Panc1 (cell line): ENCODE data around the gene JPH3. TPM values are rescaled to one million over a fixed set of nuclear protein-coding genes. Genes with fewer than 3 reads are reported as not detected.

Source experiments
- ATAC-seq: fragments of 200-7000 bp; cut with Tn5 transposase; 2 replicates; pipeline ENCODE4 v1.9.1; 2020; ENCODE audit warnings: mild to moderate bottlenecking, moderate library complexity
- BruUV-seq: library from RNA; stranded (reverse); fragments of 400-500 nt; replicated peaks from 2 replicates; lab custom pipeline; 2021; lab: Mats Ljungman, UMichigan
- CTCF ChIA-PET: fragments of 300-600 bp; sonication (Branson Sonifier 250); formaldehyde crosslinking; loops from one replicate; lab custom pipeline; 2022; ENCODE audit warnings: antibody characterized with exemption; lab: Charles Lee
- POLR2A ChIA-PET: fragments of 300-600 bp; sonication (Branson Sonifier 250); formaldehyde crosslinking; loops from one replicate; lab custom pipeline; 2022; ENCODE audit warnings: antibody characterized with exemption; lab: Charles Lee
- DNase-seq: peaks from one replicate; pipeline ENCODE4 v3.0.0-alpha.2; 2010; ENCODE audit warnings: low read depth, low spot score
- H3K27ac ChIP-seq: 2 replicates; pipeline ENCODE4 v1.5.1; 2011; ENCODE audit warnings: mild to moderate bottlenecking, low read length, inconsistent platforms
- H3K27me3 ChIP-seq: fragments of 200-500 bp; sonication (Bioruptor generic); 2 replicates; pipeline ENCODE4 v1.6.0; 2014; ENCODE audit warnings: low read length, inconsistent platforms; ENCODE audit not compliant: control insufficient read depth, insufficient read depth
- H3K36me3 ChIP-seq: fragments of 200-500 bp; sonication (Bioruptor generic); 2 replicates; pipeline ENCODE4 v1.5.1; 2014; ENCODE audit warnings: inconsistent platforms, mild to moderate bottlenecking, low read length, moderate library complexity; ENCODE audit not compliant: control insufficient read depth, insufficient read depth
- H3K4me1 ChIP-seq: 2 replicates; pipeline ENCODE4 v1.5.1; 2011; ENCODE audit warnings: inconsistent platforms, mild to moderate bottlenecking, low read length, moderate library complexity; ENCODE audit not compliant: control insufficient read depth, insufficient read depth
- H3K4me3 ChIP-seq, 2 experiments: 2 replicates each; pipeline ENCODE4 v1.5.1; 2011 to 2012; ENCODE audit warnings: low read depth in 2 of 2, low read length in 2 of 2, mild to moderate bottlenecking in 2 of 2, inconsistent platforms in 1 of 2, moderate library complexity in 1 of 2
- H3K9me3 ChIP-seq: fragments of 200-500 bp; sonication (Bioruptor generic); 2 replicates; pipeline ENCODE4 v1.5.1; 2014; ENCODE audit warnings: low read depth, mild to moderate bottlenecking, inconsistent platforms, low read length, moderate library complexity; ENCODE audit not compliant: control insufficient read depth, insufficient read depth
- CTCF ChIP-seq: fragments of 450-650 bp; IDR thresholded peaks from 2 replicates; pipeline ENCODE4 v1.5.1; 2017; ENCODE audit warnings: mild to moderate bottlenecking
- POLR2AphosphoS5 ChIP-seq: IDR thresholded peaks from 2 replicates; pipeline ENCODE4 v1.6.1; 2012; ENCODE audit warnings: mild to moderate bottlenecking, low read depth, low read length, moderate library complexity
- REST ChIP-seq, 2 experiments: IDR thresholded peaks; 2 replicates each; pipeline ENCODE4 v1.6.1; 2011 to 2012; ENCODE audit warnings: low read depth in 2 of 2, control low read depth in 1 of 2, low read length in 1 of 2, mild to moderate bottlenecking in 1 of 2, moderate library complexity in 1 of 2; ENCODE audit not compliant: insufficient read depth in 1 of 2
- SIN3A ChIP-seq: IDR thresholded peaks from 2 replicates; pipeline ENCODE4 v1.6.1; 2012; ENCODE audit warnings: low read depth, mild to moderate bottlenecking, low read length, moderate library complexity, borderline replicate concordance; ENCODE audit not compliant: insufficient read depth
- TCF7L2 ChIP-seq: IDR thresholded peaks from 2 replicates; pipeline ENCODE4 v1.6.1; 2011; ENCODE audit warnings: mild to moderate bottlenecking, low read depth, low read length, inconsistent platforms
- in situ Hi-C: cut with HindIII; loops from 2 replicates; pipeline ENCODE4 v1.10.0; 2016; ENCODE audit warnings: low sequenced_read_pairs, low pct_unique_long_range_greater_than_20kb
- intact Hi-C: fragments of 100-400 bp; cut with micrococcal nuclease; formaldehyde crosslinking; loops from one replicate; pipeline ENCODE4 v1.10.0; 2022; ENCODE audit not compliant: unreplicated experiment
- total RNA-seq: library from RNA; stranded (reverse); gene quantifications from one replicate; pipeline ENCODE4 v1.2.1, GENCODE V29; 2021; ENCODE audit not compliant: unreplicated experiment

The JPH3 gene
- total RNA-seq, 1 experiment from 2014 or later: 1.2 TPM

- no peaks in the 10 kb centered on the region for H3K27me3 ChIP-seq
- POLR2A ChIA-PET: no interaction called here
- no peak overlapping the region for H3K4me3 ChIP-seq
- in situ Hi-C loops (no loop called here), intact Hi-C loops (no loop called here)
- no peaks in the 10 kb centered on the region for H3K36me3 ChIP-seq
- ATAC-seq (no peak), DNase-seq (no peak)
- CTCF ChIA-PET: no interaction called here
- TF ChIP-seq TCF7L2 (no peak), CTCF (no peak), REST (IDR thresholded peaks at IDR 0.05; ENCODE audit: insufficient read depth in 1 of 2, low read depth in 2 of 2, low read length in 1 of 2) (no peak), SIN3A (no peak), POLR2AphosphoS5 (no peak)
- no peaks in the 10 kb centered on the region for H3K4me1 ChIP-seq
- no TSS peak for BruUV-seq
- H3K27ac ChIP-seq: no peak overlapping the region
- H3K9me3 ChIP-seq: no peaks in the 10 kb centered on the region
These were observed 86.8 kb downstream of the JPH3 start for GRCh38 chr16:87688876-87689815.

- intact Hi-C loops (no loop called here), in situ Hi-C loops (no loop called here)
- Histone ChIP-seq H3K27me3 (no peaks in the 10 kb centered on the region), H3K4me1 (no peaks in the 10 kb centered on the region), H3K27ac (no peak overlapping the region), H3K36me3 (no peaks in the 10 kb centered on the region), H3K4me3 (no peak overlapping the region), H3K9me3 (no peaks in the 10 kb centered on the region)
- no peak for TF ChIP-seq CTCF
- TF ChIP-seq TCF7L2: no peak
- no peak for TF ChIP-seq POLR2AphosphoS5
- TF ChIP-seq REST (IDR thresholded peaks at IDR 0.05; ENCODE audit: insufficient read depth in 1 of 2, low read depth in 2 of 2, low read length in 1 of 2): no peak
- no peak for TF ChIP-seq SIN3A
- ATAC-seq (no peak), DNase-seq (no peak)
- BruUV-seq: no TSS peak
- ChIA-PET POLR2A (no interaction called here), CTCF (no interaction called here)
These were observed 87.7 kb downstream of the JPH3 start for GRCh38 chr16:87689956-87690465.
